Fibroblast of pulmonary artery (primary cell): ENCODE data around the gene GALNT15.
A peak's percentile ranks its signal among the peaks of the same experiment; 100 is the strongest.

Experiments used
- DNase-seq: peaks from one replicate; pipeline ENCODE4 v3.0.0-alpha.2; 2010; ENCODE audit warnings: low read depth
- H3K4me3 ChIP-seq: replicated peaks from 2 replicates; pipeline ENCODE4 v1.5.1; 2011; ENCODE audit warnings: low read depth, mild to moderate bottlenecking, control low read depth, low read length, moderate library complexity
- CTCF ChIP-seq: IDR thresholded peaks from 2 replicates; pipeline ENCODE4 v1.5.1; 2011; ENCODE audit warnings: mild to moderate bottlenecking, control low read depth, low read length, inconsistent platforms; ENCODE audit errors: missing control alignments

GALNT15 gene

DNA sequence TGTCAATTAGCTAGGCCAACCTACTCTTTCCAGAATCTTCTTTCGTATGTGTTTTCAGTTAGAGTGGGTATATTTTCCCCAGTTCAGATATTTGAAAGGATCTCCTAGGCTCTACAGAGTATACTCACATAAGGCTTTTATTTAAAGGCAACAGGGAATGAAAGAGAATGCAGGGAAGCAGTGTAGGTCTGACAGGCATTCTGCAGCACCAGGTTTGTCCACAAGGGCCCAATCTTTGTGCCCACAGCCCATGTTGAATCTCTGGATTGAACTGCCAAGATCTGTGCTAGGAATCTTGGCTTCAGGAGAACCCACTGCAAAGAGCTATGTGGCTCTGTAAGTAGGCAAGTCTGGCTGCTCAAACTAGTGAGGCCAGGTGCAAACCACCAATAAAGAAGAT is 24.2 kb upstream of the GALNT15 start:
- no peak overlapping the region for H3K4me3 ChIP-seq
- TF ChIP-seq CTCF, result no peak
- no peak for DNase-seq

DNA sequence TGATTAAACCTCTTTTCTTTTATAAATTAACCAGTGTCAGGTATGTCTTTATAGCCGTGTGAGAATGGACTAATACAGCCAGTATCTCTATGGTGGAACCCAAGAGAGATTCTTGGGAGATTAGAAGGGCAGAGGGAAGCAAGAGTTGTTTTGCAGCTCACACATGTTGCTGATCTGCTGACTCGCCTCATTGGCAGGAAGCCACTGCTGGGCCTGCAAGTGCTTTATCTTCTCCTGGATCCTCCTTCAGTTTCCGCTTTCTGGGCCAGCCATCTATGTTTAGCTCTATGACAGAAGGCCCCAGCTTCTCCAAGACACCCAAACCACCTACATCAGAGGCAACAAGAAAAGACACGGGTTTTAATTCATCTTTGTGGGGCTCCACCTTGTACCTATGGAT is 23.4 kb upstream of the GALNT15 start:
- TF ChIP-seq CTCF, result no peak

GRCh38 chr3:16168211-16168610 is 6.3 kb upstream of the GALNT15 start:
- no peak for DNase-seq
- H3K4me3 ChIP-seq, result no peak overlapping the region
- no peak for TF ChIP-seq CTCF

More for the DNA sequence above, 23.4 kb upstream of the GALNT15 start:
- DNase-seq, result peak; percentile 95
- H3K4me3 ChIP-seq, result no peak overlapping the region

GRCh38 chr3:16171009-16171408 is 3.5 kb upstream of the GALNT15 start:
- no peak for TF ChIP-seq CTCF
- no peak overlapping the region for H3K4me3 ChIP-seq
- no peak for DNase-seq

GRCh38 chr3:16171825-16172224 is 2.7 kb upstream of the GALNT15 start:
- no peak for TF ChIP-seq CTCF
- no peak overlapping the region for H3K4me3 ChIP-seq
- DNase-seq, result no peak

DNA sequence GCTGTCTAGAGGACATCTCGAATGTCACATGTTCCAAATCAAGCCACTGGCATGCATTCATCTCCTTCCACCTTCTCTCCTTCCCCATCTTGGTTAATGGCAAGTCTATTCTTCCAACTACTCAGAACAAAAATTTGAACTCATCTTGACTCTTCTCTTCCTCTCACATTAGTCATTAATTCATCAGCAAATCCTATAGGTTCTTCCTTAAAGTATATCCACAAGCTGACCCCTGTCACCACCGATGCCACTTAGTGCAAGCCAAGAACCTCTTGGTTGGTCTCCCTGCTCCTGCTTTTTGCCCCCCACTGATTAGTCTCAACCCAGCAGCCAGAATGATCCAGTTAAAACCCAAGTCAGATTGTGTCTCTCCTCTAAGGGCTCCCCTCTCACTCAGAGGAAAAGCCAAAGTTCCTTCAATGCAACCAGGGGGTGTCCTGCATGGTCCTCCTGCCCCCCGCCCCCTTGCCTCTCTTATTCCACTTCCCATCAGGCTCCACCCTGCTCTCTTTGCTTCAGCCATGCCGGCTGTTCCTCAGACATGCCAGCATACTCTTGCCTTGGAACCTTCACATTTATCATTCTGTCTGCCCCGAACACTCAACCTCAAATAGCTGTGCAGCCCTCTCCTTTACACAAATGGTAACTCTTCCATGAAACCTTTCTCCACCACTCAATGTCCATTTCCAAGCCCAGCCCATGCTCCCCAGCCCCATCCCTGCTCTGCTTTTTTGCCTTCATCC is 1.0 kb upstream of the GALNT15 start:
- no peak overlapping the region for H3K4me3 ChIP-seq
- no peak for DNase-seq
- TF ChIP-seq CTCF, result no peak

DNA sequence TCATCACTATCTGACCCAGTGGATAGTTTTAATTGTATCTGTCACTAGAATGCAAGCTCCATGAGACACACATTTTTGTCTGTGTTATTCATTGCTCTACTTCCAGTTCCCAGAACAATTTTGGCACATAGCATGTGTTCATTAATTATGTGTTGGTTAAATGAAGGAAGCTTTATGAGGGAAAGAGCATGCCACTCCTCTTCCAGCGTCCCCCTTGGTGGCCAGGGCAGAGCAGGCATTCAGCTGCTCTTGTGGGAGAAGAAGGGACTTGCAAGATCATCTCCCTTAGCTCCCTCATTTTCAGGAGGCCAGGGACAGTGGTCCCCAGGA is 489 bp upstream of the GALNT15 start:
- DNase-seq, result no peak
- no peak for TF ChIP-seq CTCF
- H3K4me3 ChIP-seq, result no peak overlapping the region
